ENCODE results near the gene DOCK2. TPM values are rescaled to one million over a fixed set of nuclear protein-coding genes. Genes with fewer than 3 reads are reported as not detected.

DOCK2 gene
- total RNA-seq, 1 experiment from 2014 or later = 4.6 TPM

GRCh38 chr5:170126061-170126460 lies 489.0 kb downstream of the DOCK2 start:
- Mint-ChIP-seq H3K4me3 (no peak overlapping the region), H3K9me3 (peaks cover 19% of the 10 kb centered on the region), H3K27me3 (ENCODE audit: low read depth) (no peaks in the 10 kb centered on the region), H3K36me3 (peaks cover 10% of the 10 kb centered on the region), H3K4me1 (no peaks in the 10 kb centered on the region), H3K27ac (no peak overlapping the region)
- DNase-seq (ENCODE audit: low spot score) (no peak), ATAC-seq (no peak)
- CTCF ChIA-PET = no interaction called here
- TF ChIP-seq, protein P1, sequence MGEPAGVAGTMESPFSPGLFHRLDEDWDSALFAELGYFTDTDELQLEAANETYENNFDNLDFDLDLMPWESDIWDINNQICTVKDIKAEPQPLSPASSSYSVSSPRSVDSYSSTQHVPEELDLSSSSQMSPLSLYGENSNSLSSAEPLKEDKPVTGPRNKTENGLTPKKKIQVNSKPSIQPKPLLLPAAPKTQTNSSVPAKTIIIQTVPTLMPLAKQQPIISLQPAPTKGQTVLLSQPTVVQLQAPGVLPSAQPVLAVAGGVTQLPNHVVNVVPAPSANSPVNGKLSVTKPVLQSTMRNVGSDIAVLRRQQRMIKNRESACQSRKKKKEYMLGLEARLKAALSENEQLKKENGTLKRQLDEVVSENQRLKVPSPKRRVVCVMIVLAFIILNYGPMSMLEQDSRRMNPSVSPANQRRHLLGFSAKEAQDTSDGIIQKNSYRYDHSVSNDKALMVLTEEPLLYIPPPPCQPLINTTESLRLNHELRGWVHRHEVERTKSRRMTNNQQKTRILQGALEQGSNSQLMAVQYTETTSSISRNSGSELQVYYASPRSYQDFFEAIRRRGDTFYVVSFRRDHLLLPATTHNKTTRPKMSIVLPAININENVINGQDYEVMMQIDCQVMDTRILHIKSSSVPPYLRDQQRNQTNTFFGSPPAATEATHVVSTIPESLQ (CRISPR knock-in tag; IDR thresholded peaks at IDR 0.05) = no peak
- TF ChIP-seq ZNF232 (CRISPR knock-in tag; IDR thresholded peaks at IDR 0.05) = no peak
- no peak for TF ChIP-seq TEAD1 (CRISPR knock-in tag; IDR thresholded peaks at IDR 0.05)
- TF ChIP-seq GTF2I (CRISPR knock-in tag; conservative IDR thresholded peaks at IDR 0.05) = no peak
- no peak for TF ChIP-seq FOXK1 (CRISPR knock-in tag; IDR thresholded peaks at IDR 0.05)
- TF ChIP-seq IRF2 (CRISPR knock-in tag; IDR thresholded peaks at IDR 0.05; ENCODE audit: borderline replicate concordance, low read depth) = no peak
- POLR2A ChIA-PET = no interaction called here

DNA sequence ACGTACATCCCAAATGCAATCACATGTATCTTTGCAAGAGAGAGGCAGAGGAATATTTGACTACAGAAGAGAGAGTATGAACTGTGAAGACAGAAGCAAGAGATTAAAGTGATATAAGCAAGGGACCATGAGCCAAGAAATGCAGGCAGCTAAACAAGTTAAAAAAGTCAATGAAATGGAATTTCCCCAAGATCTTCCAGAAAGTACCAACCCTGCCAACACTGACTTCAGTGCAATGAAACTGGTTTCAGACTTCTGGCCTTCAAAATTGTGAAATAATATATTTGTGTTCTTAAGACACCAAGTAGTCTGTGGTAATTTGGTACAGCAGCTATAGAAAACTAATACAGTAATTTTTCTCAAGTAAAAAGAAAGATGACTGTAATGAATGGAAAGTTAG lies 489.6 kb downstream of the DOCK2 start:
- Mint-ChIP-seq H3K4me1 (no peaks in the 10 kb centered on the region), H3K4me3 (no peak overlapping the region), H3K9me3 (peaks cover 19% of the 10 kb centered on the region), H3K27me3 (ENCODE audit: low read depth) (no peaks in the 10 kb centered on the region), H3K36me3 (peaks cover 10% of the 10 kb centered on the region), H3K27ac (no peak overlapping the region)
- no peak for ATAC-seq
- POLR2A ChIA-PET = no interaction called here
- no peak for DNase-seq (ENCODE audit: low spot score)
- CTCF ChIA-PET = no interaction called here
- TF ChIP-seq CDX4 (CRISPR knock-in tag; IDR thresholded peaks at IDR 0.05; ENCODE audit: borderline replicate concordance) = no peak
- TF ChIP-seq ZBTB43 (CRISPR knock-in tag; IDR thresholded peaks at IDR 0.05) = no peak
- TF ChIP-seq JAZF1 (CRISPR knock-in tag; IDR thresholded peaks at IDR 0.05) = no peak
- no peak for TF ChIP-seq ARID4B (CRISPR knock-in tag; IDR thresholded peaks at IDR 0.05; ENCODE audit: borderline replicate concordance)
- no peak for TF ChIP-seq CTCF (IDR thresholded peaks at IDR 0.05)
- no peak for TF ChIP-seq SMAD3 (CRISPR knock-in tag; IDR thresholded peaks at IDR 0.05; ENCODE audit: borderline replicate concordance)

- peaks cover 12% of the 10 kb centered on the region for H3K9me3 Mint-ChIP-seq
- ATAC-seq (no peak), DNase-seq (ENCODE audit: low spot score) (no peak)
- H3K36me3 Mint-ChIP-seq = peaks cover 3% of the 10 kb centered on the region; the same call in 1 of the 2 replicates
- H3K4me3 Mint-ChIP-seq = no peak overlapping the region
- no peaks in the 10 kb centered on the region for H3K4me1 Mint-ChIP-seq
- CTCF ChIA-PET = interaction anchor here (0.5 kb wide), 1 partner anchor 495 kb away, joined by 4 read pairs; no protein-coding TSS in a partner anchor
- H3K27me3 Mint-ChIP-seq (ENCODE audit: low read depth) = no peaks in the 10 kb centered on the region
- H3K27ac Mint-ChIP-seq = no peak overlapping the region
- POLR2A ChIA-PET = no interaction called here
- TF ChIP-seq ZNF281 (CRISPR knock-in tag; IDR thresholded peaks at IDR 0.05) (no peak), FOXP1 (CRISPR knock-in tag; IDR thresholded peaks at IDR 0.05; ENCODE audit: borderline replicate concordance) (no peak), ZNF219 (CRISPR knock-in tag; IDR thresholded peaks at IDR 0.05; ENCODE audit: borderline replicate concordance) (no peak)
- TF ChIP-seq, protein P2, sequence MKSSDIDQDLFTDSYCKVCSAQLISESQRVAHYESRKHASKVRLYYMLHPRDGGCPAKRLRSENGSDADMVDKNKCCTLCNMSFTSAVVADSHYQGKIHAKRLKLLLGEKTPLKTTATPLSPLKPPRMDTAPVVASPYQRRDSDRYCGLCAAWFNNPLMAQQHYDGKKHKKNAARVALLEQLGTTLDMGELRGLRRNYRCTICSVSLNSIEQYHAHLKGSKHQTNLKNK (CRISPR knock-in tag; IDR thresholded peaks at IDR 0.05) = no peak
- TF ChIP-seq, protein P1 (CRISPR knock-in tag; IDR thresholded peaks at IDR 0.05) = no peak
Measured at GRCh38 chr5:170131235-170131634, 494.2 kb downstream of the DOCK2 start.

Measured in WTC11 (cell line).